Measurements from ENCODE around the gene TREML4.

GRCh38 chr6:41239467-41240159 lies 11.5 kb downstream of the TREML4 start:
- TF ChIP-seq CTCF (IDR thresholded peaks at IDR 0.05; ENCODE audit: poor library complexity, severe bottlenecking) (no peak), TAF1 (IDR thresholded peaks at IDR 0.05; ENCODE audit: low read depth) (no peak), SMC3 (conservative IDR thresholded peaks at IDR 0.05; ENCODE audit: poor library complexity) (no peak), POLR2AphosphoS5 (IDR thresholded peaks at IDR 0.05) (no peak), EP300 (conservative IDR thresholded peaks at IDR 0.05; ENCODE audit: poor library complexity, severe bottlenecking) (no peak), EZH2 (IDR thresholded peaks at IDR 0.05; ENCODE audit: borderline replicate concordance, insufficient read depth, low read length, poor library complexity, severe bottlenecking) (no peak)
- TF ChIP-seq, protein P1, sequence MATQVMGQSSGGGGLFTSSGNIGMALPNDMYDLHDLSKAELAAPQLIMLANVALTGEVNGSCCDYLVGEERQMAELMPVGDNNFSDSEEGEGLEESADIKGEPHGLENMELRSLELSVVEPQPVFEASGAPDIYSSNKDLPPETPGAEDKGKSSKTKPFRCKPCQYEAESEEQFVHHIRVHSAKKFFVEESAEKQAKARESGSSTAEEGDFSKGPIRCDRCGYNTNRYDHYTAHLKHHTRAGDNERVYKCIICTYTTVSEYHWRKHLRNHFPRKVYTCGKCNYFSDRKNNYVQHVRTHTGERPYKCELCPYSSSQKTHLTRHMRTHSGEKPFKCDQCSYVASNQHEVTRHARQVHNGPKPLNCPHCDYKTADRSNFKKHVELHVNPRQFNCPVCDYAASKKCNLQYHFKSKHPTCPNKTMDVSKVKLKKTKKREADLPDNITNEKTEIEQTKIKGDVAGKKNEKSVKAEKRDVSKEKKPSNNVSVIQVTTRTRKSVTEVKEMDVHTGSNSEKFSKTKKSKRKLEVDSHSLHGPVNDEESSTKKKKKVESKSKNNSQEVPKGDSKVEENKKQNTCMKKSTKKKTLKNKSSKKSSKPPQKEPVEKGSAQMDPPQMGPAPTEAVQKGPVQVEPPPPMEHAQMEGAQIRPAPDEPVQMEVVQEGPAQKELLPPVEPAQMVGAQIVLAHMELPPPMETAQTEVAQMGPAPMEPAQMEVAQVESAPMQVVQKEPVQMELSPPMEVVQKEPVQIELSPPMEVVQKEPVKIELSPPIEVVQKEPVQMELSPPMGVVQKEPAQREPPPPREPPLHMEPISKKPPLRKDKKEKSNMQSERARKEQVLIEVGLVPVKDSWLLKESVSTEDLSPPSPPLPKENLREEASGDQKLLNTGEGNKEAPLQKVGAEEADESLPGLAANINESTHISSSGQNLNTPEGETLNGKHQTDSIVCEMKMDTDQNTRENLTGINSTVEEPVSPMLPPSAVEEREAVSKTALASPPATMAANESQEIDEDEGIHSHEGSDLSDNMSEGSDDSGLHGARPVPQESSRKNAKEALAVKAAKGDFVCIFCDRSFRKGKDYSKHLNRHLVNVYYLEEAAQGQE (IDR thresholded peaks at IDR 0.05; ENCODE audit: borderline replicate concordance) = no peak
